ENCODE data around the gene TSKS. TPM values are rescaled to one million over a fixed set of nuclear protein-coding genes. Genes with fewer than 3 reads are reported as not detected.

The TSKS gene
- 10 to 100 TPM in 1 of 4 donors, under 1 TPM in 3; 0.36 to 14.2 (median 0.44) TPM for total RNA-seq

GRCh38 chr19:49763230-49763629 is at the start of gene TSKS:
TSKS (minus strand) TSS chr19:49763306; CDS start chr19:49763247, 59 bp downstream.
- no peak for TF ChIP-seq CTCF (IDR thresholded peaks at IDR 0.05)
- ATAC-seq (ENCODE audit: low FRiP score) (no peak), DNase-seq (ENCODE audit: low spot score) (no peak)

- TF ChIP-seq CTCF (IDR thresholded peaks at IDR 0.05): no peak
- ATAC-seq (ENCODE audit: low FRiP score) (no peak), DNase-seq (ENCODE audit: low spot score) (no peak)
Measured at GRCh38 chr19:49812452-49812996, 49.4 kb upstream of the TSKS start.

GRCh38 chr19:49811328-49811727 is 48.2 kb upstream of the TSKS start:
- ATAC-seq (ENCODE audit: low FRiP score) (no peak), DNase-seq (ENCODE audit: low spot score) (no peak)
- no peak for TF ChIP-seq CTCF (IDR thresholded peaks at IDR 0.05)

GRCh38 chr19:49809941-49810389 is 46.9 kb upstream of the TSKS start:
- no peak for ATAC-seq (ENCODE audit: low FRiP score)
- TF ChIP-seq CTCF (IDR thresholded peaks at IDR 0.05): no peak

GRCh38 chr19:49809160-49809940 is 46.2 kb upstream of the TSKS start:
- TF ChIP-seq CTCF (IDR thresholded peaks at IDR 0.05): no peak
- peak; percentile 7 for ATAC-seq (ENCODE audit: low FRiP score)
- no peak for DNase-seq (ENCODE audit: low spot score)

More at GRCh38 chr19:49809941-49810389, 46.9 kb upstream of the TSKS start:
- no peak for DNase-seq (ENCODE audit: low spot score)

GRCh38 chr19:49808711-49809159 is 45.6 kb upstream of the TSKS start:
- DNase-seq (ENCODE audit: low spot score) (peak; percentile 97), ATAC-seq (ENCODE audit: low FRiP score) (peak; percentile 65)
- TF ChIP-seq CTCF (IDR thresholded peaks at IDR 0.05): no peak

Measured in omental fat pad (tissue), 4 donors.